A549 (cell line): ENCODE measurements around the gene ZDHHC18. TPM values are rescaled to one million over a fixed set of nuclear protein-coding genes. Genes with fewer than 3 reads are reported as not detected.

Experiments used
- ATAC-seq, 2 experiments: fragments of 200-7000 bp in 1 of 2; fragments of >200 bp in 1 of 2; cut with Nextera tagmentation in 1 of 2; cut with Tn5 transposase in 1 of 2; 3 replicates each; pipeline versions ENCODE4 v1.8.0 to v1.9.1; 2018 to 2020; ENCODE audit warnings: mild to moderate bottlenecking in 1 of 2, moderate library complexity in 1 of 2
- CTCF ChIA-PET: fragments of 300-600 bp; sonication (Branson Sonifier 250); formaldehyde crosslinking; extraction: SDS; loops from one replicate; lab custom pipeline; 2021; ENCODE audit warnings: antibody characterized with exemption, inconsistent platforms; lab: Yijun Ruan, JAX
- POLR2A ChIA-PET: fragments of 350-600 bp; formaldehyde crosslinking; extraction: SDS; loops from one replicate; lab custom pipeline; 2021; ENCODE audit warnings: antibody characterized with exemption, inconsistent platforms; lab: Yijun Ruan, JAX
- DNase-seq, 2 experiments: peaks; one replicate each; pipeline versions ENCODE4 v3.0.0 to v3.0.0-alpha.2; 2011 to 2016; ENCODE audit warnings: low read depth in 1 of 2, low spot score in 1 of 2
- FAIRE-seq: peaks from 2 replicates; lab custom pipeline; 2011; peaks lifted over from hg19 to GRCh38; lab: Jason Lieb, UNC
- H3K27ac ChIP-seq, 2 experiments: fragments of >200 bp; sonication (Bioruptor Twin); formaldehyde crosslinking; 3 replicates each; pipeline ENCODE4 v1.5.1; 2016 to 2017
- H3K4me1 ChIP-seq: fragments of >200 bp; sonication (Bioruptor Twin); formaldehyde crosslinking; 3 replicates; pipeline ENCODE4 v1.6.1; 2016
- H3K4me2 ChIP-seq: fragments of >200 bp; sonication (Bioruptor Twin); formaldehyde crosslinking; 3 replicates; pipeline ENCODE4 v1.6.1; 2016
- H3K4me3 ChIP-seq: fragments of >200 bp; sonication (Bioruptor Twin); formaldehyde crosslinking; 3 replicates; pipeline ENCODE4 v1.5.1; 2016
- H3K9me3 ChIP-seq: fragments of >200 bp; sonication (Bioruptor Twin); formaldehyde crosslinking; 3 replicates; pipeline ENCODE4 v1.6.1; 2016
- ATOH8 ChIP-seq: fragments of 250-450 bp; sonication (Bioruptor Pico); IDR thresholded peaks from 2 replicates; pipeline ENCODE4 v1.5.0; 2020; ENCODE audit warnings: low read depth, mild to moderate bottlenecking, moderate library complexity
- E2F6 ChIP-seq: IDR thresholded peaks from 2 replicates; pipeline ENCODE4 v1.6.1; 2012; ENCODE audit warnings: low read depth, borderline replicate concordance
- EP300 ChIP-seq, 2 experiments: fragments of >200 bp; sonication (Bioruptor Twin); formaldehyde crosslinking; IDR thresholded peaks; 2 replicates in 1 of 2; 3 replicates in 1 of 2; pipeline ENCODE4 v1.6.1; 2016 to 2017
- HDAC2 ChIP-seq: fragments of 200-600 bp; sonication (generic); IDR thresholded peaks from 2 replicates; pipeline ENCODE4 v1.6.1; 2016
- HOXA7 ChIP-seq: fragments of 250-450 bp; sonication (Bioruptor Pico); IDR thresholded peaks from 2 replicates; pipeline ENCODE4 v1.5.0; 2020; ENCODE audit warnings: mild to moderate bottlenecking, moderate library complexity
- JUN ChIP-seq, 2 experiments: fragments of >200 bp; sonication (Bioruptor Twin); formaldehyde crosslinking; IDR thresholded peaks; 2 replicates in 1 of 2; 3 replicates in 1 of 2; pipeline ENCODE4 v1.6.1; 2016 to 2017
- KDM1A ChIP-seq: fragments of 200-600 bp; sonication (generic); IDR thresholded peaks from 2 replicates; pipeline ENCODE4 v1.6.1; 2016; ENCODE audit warnings: low read depth, mild to moderate bottlenecking
- MAFK ChIP-seq: fragments of 450-650 bp; IDR thresholded peaks from 2 replicates; pipeline ENCODE4 v1.6.1; 2014; ENCODE audit not compliant: partially characterized antibody
- NFE2L2 ChIP-seq: fragments of 150-350 bp; conservative IDR thresholded peaks from 2 replicates; pipeline ENCODE4 v1.6.1; 2014; ENCODE audit warnings: low read length
- NPAS2 ChIP-seq: fragments of 250-450 bp; sonication (Bioruptor Pico); IDR thresholded peaks from 2 replicates; pipeline ENCODE4 v1.8.0; 2022; ENCODE audit warnings: mild to moderate bottlenecking, moderate library complexity, borderline replicate concordance
- NR3C1 ChIP-seq: fragments of >200 bp; sonication (Bioruptor Twin); formaldehyde crosslinking; IDR thresholded peaks from 3 replicates; pipeline ENCODE4 v1.6.1; 2017
- POLR2A ChIP-seq: IDR thresholded peaks from 2 replicates; pipeline ENCODE4 v1.6.1; 2012; ENCODE audit warnings: mild to moderate bottlenecking, low read length
- RAD21 ChIP-seq, 2 experiments: fragments of >200 bp in 1 of 2; sonication (Bioruptor Twin) in 1 of 2; formaldehyde crosslinking in 1 of 2; IDR thresholded peaks in 1 of 2; conservative IDR thresholded peaks in 1 of 2; 2 replicates in 1 of 2; 3 replicates in 1 of 2; pipeline ENCODE4 v1.6.1; 2012 to 2018; ENCODE audit warnings: inconsistent platforms in 1 of 2
- RFX5 ChIP-seq: fragments of 450-650 bp; IDR thresholded peaks from 2 replicates; pipeline ENCODE4 v1.7.1; 2014; ENCODE audit warnings: antibody characterized with exemption, mild to moderate bottlenecking, moderate library complexity
- RNF2 ChIP-seq: fragments of 200-600 bp; sonication (generic); IDR thresholded peaks from 2 replicates; pipeline ENCODE4 v1.6.1; 2016; ENCODE audit warnings: low read depth, mild to moderate bottlenecking, antibody characterized with exemption, moderate library complexity, borderline replicate concordance
- TP53 ChIP-seq: fragments of 250-450 bp; sonication (Bioruptor Pico); IDR thresholded peaks from 2 replicates; pipeline ENCODE4 v1.5.0; 2021; ENCODE audit warnings: mild to moderate bottlenecking, moderate library complexity
- ZFP36 ChIP-seq: fragments of 450-650 bp; IDR thresholded peaks from 2 replicates; pipeline ENCODE4 v1.6.1; 2014; ENCODE audit warnings: borderline replicate concordance; ENCODE audit not compliant: partially characterized antibody
- WGBS: methylation state at CpG from one replicate; pipeline ENCODE4 v1.1.6; 2017; ENCODE audit errors: missing lambda C conversion rate; 5-methylcytosine and 5-hydroxymethylcytosine counted together
- polyA plus RNA-seq, 4 experiments: library from polyadenylated mRNA; depleted of rRNA in 3 of 4; stranded (reverse); fragments of >200 nt; fragmentation: RNase III in 1 of 4; extraction: RNeasy Plus Mini Kit Qiagen cat#74134 plus additional on column Dnase treatment in 1 of 4; gene quantifications; 2 replicates in 3 of 4; 3 replicates in 1 of 4; pipeline ENCODE4 v1.2.3, GENCODE V29; 2011 to 2017
- TF ChIP-seq, protein P1 (sequence below): fragments of >200 bp; sonication (Bioruptor Twin); formaldehyde crosslinking; IDR thresholded peaks from 3 replicates; pipeline ENCODE4 v1.6.1; 2016
- TF ChIP-seq, protein P2 (sequence below): fragments of 200-600 bp; sonication (generic); IDR thresholded peaks from 2 replicates; pipeline ENCODE4 v1.6.1; 2016; ENCODE audit warnings: antibody characterized with exemption, mild to moderate bottlenecking, moderate library complexity

Gene ZDHHC18
- polyA plus RNA-seq, 2 of the 4 experiments (the other 2 are of a cell fraction): 16.2 to 20.0 TPM

GRCh38 chr1:26858891-26859640 lies 32.6 kb downstream of the ZDHHC18 start:
- Histone ChIP-seq H3K27ac (peak overlapping the region in 1 of 2 experiments; percentile 64; a peak in 3 of 6 replicates), H3K9me3 (no peaks in the 10 kb centered on the region), H3K4me3 (no peak overlapping the region), H3K4me1 (peaks cover 20% of the 10 kb centered on the region), H3K4me2 (no peak overlapping the region)
- ATAC-seq: no peak
- TF ChIP-seq E2F6: no peak
- no peak for TF ChIP-seq MAFK
- TF ChIP-seq KDM1A: no peak
- no peak for TF ChIP-seq POLR2A
- TF ChIP-seq HOXA7 (CRISPR knock-in tag): no peak
- TF ChIP-seq HDAC2: no peak
- TF ChIP-seq NFE2L2: no peak
- no peak for TF ChIP-seq ZFP36
- no peak for TF ChIP-seq TP53 (CRISPR knock-in tag)
- TF ChIP-seq, protein P1, sequence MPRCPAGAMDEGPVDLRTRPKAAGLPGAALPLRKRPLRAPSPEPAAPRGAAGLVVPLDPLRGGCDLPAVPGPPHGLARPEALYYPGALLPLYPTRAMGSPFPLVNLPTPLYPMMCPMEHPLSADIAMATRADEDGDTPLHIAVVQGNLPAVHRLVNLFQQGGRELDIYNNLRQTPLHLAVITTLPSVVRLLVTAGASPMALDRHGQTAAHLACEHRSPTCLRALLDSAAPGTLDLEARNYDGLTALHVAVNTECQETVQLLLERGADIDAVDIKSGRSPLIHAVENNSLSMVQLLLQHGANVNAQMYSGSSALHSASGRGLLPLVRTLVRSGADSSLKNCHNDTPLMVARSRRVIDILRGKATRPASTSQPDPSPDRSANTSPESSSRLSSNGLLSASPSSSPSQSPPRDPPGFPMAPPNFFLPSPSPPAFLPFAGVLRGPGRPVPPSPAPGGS: no peak
- no peak for TF ChIP-seq NPAS2 (CRISPR knock-in tag)
- TF ChIP-seq NR3C1: no peak
- TF ChIP-seq, protein P2, sequence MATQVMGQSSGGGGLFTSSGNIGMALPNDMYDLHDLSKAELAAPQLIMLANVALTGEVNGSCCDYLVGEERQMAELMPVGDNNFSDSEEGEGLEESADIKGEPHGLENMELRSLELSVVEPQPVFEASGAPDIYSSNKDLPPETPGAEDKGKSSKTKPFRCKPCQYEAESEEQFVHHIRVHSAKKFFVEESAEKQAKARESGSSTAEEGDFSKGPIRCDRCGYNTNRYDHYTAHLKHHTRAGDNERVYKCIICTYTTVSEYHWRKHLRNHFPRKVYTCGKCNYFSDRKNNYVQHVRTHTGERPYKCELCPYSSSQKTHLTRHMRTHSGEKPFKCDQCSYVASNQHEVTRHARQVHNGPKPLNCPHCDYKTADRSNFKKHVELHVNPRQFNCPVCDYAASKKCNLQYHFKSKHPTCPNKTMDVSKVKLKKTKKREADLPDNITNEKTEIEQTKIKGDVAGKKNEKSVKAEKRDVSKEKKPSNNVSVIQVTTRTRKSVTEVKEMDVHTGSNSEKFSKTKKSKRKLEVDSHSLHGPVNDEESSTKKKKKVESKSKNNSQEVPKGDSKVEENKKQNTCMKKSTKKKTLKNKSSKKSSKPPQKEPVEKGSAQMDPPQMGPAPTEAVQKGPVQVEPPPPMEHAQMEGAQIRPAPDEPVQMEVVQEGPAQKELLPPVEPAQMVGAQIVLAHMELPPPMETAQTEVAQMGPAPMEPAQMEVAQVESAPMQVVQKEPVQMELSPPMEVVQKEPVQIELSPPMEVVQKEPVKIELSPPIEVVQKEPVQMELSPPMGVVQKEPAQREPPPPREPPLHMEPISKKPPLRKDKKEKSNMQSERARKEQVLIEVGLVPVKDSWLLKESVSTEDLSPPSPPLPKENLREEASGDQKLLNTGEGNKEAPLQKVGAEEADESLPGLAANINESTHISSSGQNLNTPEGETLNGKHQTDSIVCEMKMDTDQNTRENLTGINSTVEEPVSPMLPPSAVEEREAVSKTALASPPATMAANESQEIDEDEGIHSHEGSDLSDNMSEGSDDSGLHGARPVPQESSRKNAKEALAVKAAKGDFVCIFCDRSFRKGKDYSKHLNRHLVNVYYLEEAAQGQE: no peak
- no peak for DNase-seq
- 77% methylated on average over 6 of the region's 7 CpGs for WGBS
- CTCF ChIA-PET: interaction anchor here (0.7 to 7.2 kb wide), 9 partner anchors 8 to 257 kb away, joined by 3 to 57 read pairs (median 6); partner anchors contain the start of gene GPATCH3
- no peak for FAIRE-seq
- POLR2A ChIA-PET: no interaction called here

DNA sequence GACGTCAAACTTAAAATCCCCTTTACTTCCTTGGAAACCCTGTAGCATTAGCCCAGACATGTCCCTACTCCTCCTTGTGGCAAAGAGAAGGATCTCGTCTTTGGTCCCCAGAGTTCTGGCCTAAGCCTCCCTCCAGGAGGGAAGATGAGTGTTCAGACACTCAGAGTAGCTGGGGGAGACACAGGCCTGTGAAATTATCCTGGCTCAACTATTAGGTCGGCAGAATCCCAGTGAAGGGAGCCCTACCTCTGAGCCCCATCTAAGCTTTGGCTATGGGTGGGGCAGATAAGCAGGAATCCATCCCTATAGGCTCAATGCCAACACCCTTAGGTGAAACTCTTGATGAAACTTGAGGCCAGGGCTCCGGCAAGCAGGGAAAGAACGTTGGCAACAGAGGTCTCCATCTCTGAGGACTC lies 34.8 kb downstream of the ZDHHC18 start:
- WGBS: 25% methylated on average over 3 of the region's 5 CpGs
- Histone ChIP-seq H3K27ac (peak overlapping the region; percentile 79 to 99), H3K4me3 (no peak overlapping the region), H3K4me2 (peak overlapping the region; percentile 100), H3K4me1 (peaks cover 30% of the 10 kb centered on the region), H3K9me3 (no peaks in the 10 kb centered on the region)
- FAIRE-seq (no peak), DNase-seq (peak; percentile 46 to 65), ATAC-seq (no peak)
- ChIA-PET POLR2A (no interaction called here), CTCF (interaction anchor here (0.5 to 7.2 kb wide), 5 partner anchors 12 to 1146 kb away, joined by 4 to 57 read pairs (median 6); no protein-coding TSS in a partner anchor)
- no peak for TF ChIP-seq RFX5
- TF ChIP-seq RAD21 (conservative IDR thresholded peaks at IDR 0.05 in 1 of 2, IDR thresholded peaks at IDR 0.05 in 1 of 2): peak in 1 of 2 experiments; percentile 26; a peak in 2 of 5 replicates

DNA sequence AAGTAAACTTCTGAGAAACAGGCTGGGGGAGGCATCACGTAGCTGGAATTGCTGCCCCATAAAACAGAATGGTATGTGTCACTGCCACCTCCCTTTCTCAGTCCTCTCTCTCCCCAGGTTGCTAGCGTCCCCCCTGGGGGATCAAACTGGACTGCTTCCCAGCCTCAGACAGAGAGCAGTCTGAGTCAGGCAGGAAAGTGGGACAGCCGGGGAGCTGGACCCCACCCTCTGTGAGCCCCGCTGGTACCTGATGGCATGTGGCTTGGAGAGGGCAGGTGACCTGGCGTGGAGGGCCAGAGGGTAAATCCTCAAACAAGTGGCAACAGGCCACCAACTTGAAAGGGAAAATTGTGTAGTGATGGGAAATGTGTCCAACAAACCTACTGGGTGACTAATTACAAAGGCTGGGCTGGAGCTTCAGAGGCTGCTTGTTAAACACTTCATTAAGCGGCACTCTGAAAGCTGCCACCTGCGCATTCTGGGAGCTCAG lies 35.4 kb downstream of the ZDHHC18 start:
- CTCF ChIA-PET: interaction anchor here (0.9 to 7.2 kb wide), 8 partner anchors 8 to 259 kb away, joined by 3 to 57 read pairs (median 5); no protein-coding TSS in a partner anchor
- ATAC-seq: no peak
- Histone ChIP-seq H3K4me1 (peaks cover 30% of the 10 kb centered on the region), H3K4me3 (no peak overlapping the region), H3K9me3 (no peaks in the 10 kb centered on the region), H3K27ac (peak overlapping the region; percentile 79 to 99), H3K4me2 (peak overlapping the region; percentile 100)
- POLR2A ChIA-PET: no interaction called here
- DNase-seq: no peak
- FAIRE-seq: no peak
- no peak for TF ChIP-seq RAD21 (conservative IDR thresholded peaks at IDR 0.05 in 1 of 2, IDR thresholded peaks at IDR 0.05 in 1 of 2)
- TF ChIP-seq JUN (IDR thresholded peaks at IDR 0.05): no peak
- TF ChIP-seq EP300 (IDR thresholded peaks at IDR 0.05): no peak
- TF ChIP-seq ATOH8 (CRISPR knock-in tag): no peak
- no peak for TF ChIP-seq RNF2
- WGBS: 46% methylated on average over 6 of the region's 7 CpGs
